Endothelial cell of umbilical vein (primary cell): Measurements from ENCODE around the gene VAV2. TPM values are rescaled to one million over a fixed set of nuclear protein-coding genes. Genes with fewer than 3 reads are reported as not detected.

ENCODE experiments used
- BruUV-seq: library from RNA; stranded (reverse); fragments of 400-500 nt; replicated peaks from 2 replicates; lab custom pipeline; 2021; lab: Mats Ljungman, UMichigan
- CTCF ChIA-PET: fragments of 300-600, 350-600 bp; sonication (Branson Sonifier 250); formaldehyde crosslinking; loops from one replicate; lab custom pipeline; 2021; ENCODE audit warnings: antibody characterized with exemption, inconsistent platforms; lab: Charles Lee
- POLR2A ChIA-PET: fragments of 300-600, 350-600 bp; sonication (Branson Sonifier 250); formaldehyde crosslinking; loops from one replicate; lab custom pipeline; 2021; ENCODE audit warnings: antibody characterized with exemption, inconsistent platforms; lab: Charles Lee
- DNase-seq: peaks from one replicate; pipeline ENCODE4 v3.0.0-alpha.2; 2011; ENCODE audit warnings: low read depth, low spot score
- FAIRE-seq: peaks from 2 replicates; lab custom pipeline; 2011; peaks lifted over from hg19 to GRCh38; lab: Jason Lieb, UNC
- H2AFZ ChIP-seq: 2 replicates; pipeline ENCODE4 v1.6.0; 2012; ENCODE audit warnings: low read depth, low read length, control low read depth, inconsistent platforms
- H3K27ac ChIP-seq: 2 replicates; pipeline ENCODE4 v1.5.1; 2011; ENCODE audit warnings: low read depth, mild to moderate bottlenecking, control low read depth, low read length, moderate library complexity; ENCODE audit not compliant: insufficient read depth
- H3K27me3 ChIP-seq, 2 experiments: 2 replicates each; pipeline versions ENCODE4 v1.6.0 to v1.6.1; 2011; ENCODE audit warnings: low read length in 2 of 2, mixed read lengths in 1 of 2; ENCODE audit not compliant: control insufficient read depth in 2 of 2, insufficient read depth in 2 of 2
- H3K36me3 ChIP-seq, 2 experiments: 2 replicates in 1 of 2; 3 replicates in 1 of 2; pipeline ENCODE4 v1.5.1; 2011; ENCODE audit warnings: low read length in 2 of 2, mild to moderate bottlenecking in 1 of 2, moderate library complexity in 1 of 2; ENCODE audit not compliant: control insufficient read depth in 2 of 2, insufficient read depth in 2 of 2; ENCODE audit errors: extremely low read depth in 1 of 2
- H3K4me1 ChIP-seq: 3 replicates; pipeline ENCODE4 v1.5.1; 2011; ENCODE audit warnings: mild to moderate bottlenecking, low read length; ENCODE audit not compliant: control insufficient read depth, insufficient read depth; ENCODE audit errors: extremely low read depth
- H3K4me2 ChIP-seq: 2 replicates; pipeline ENCODE4 v1.6.1; 2011; ENCODE audit warnings: low read length, control low read depth, mixed read lengths; ENCODE audit not compliant: insufficient read depth
- H3K4me3 ChIP-seq, 3 experiments: fragments of 200-600 bp in 1 of 3; sonication (generic), shearing (Covaris generic) in 1 of 3; replicated peaks in 1 of 3; 2 replicates each; pipeline ENCODE4 v1.5.1; 2011 to 2016; ENCODE audit warnings: control low read depth in 3 of 3, low read length in 3 of 3, mild to moderate bottlenecking in 2 of 3, inconsistent platforms in 1 of 3, low read depth in 1 of 3, moderate library complexity in 1 of 3; ENCODE audit not compliant: insufficient read depth in 1 of 3
- H3K79me2 ChIP-seq: 2 replicates; pipeline ENCODE4 v1.6.0; 2012; ENCODE audit warnings: low read length, inconsistent platforms; ENCODE audit not compliant: control insufficient read depth, insufficient read depth
- H3K9ac ChIP-seq: replicated peaks from 2 replicates; pipeline ENCODE3; 2011; ENCODE audit warnings: low read length, control low read depth; ENCODE audit not compliant: insufficient read depth; ENCODE audit errors: extremely low read depth
- H3K9me1 ChIP-seq: replicated peaks from 3 replicates; pipeline ENCODE4 v1.6.0; 2011; ENCODE audit warnings: mild to moderate bottlenecking, low read length; ENCODE audit not compliant: control insufficient read depth, insufficient read depth; ENCODE audit errors: extremely low read depth
- H3K9me3 ChIP-seq: replicated peaks from 2 replicates; pipeline ENCODE4 v1.5.1; 2012; ENCODE audit warnings: low read length, inconsistent platforms; ENCODE audit not compliant: control insufficient read depth, insufficient read depth
- H4K20me1 ChIP-seq: replicated peaks from 2 replicates; pipeline ENCODE3; 2011; ENCODE audit warnings: mild to moderate bottlenecking, low read length; ENCODE audit not compliant: control insufficient read depth, insufficient read depth; ENCODE audit errors: extremely low read depth
- CTCF ChIP-seq, 2 donors: IDR thresholded peaks; 1 replicate in 1 of 2; 2 replicates in 1 of 2; pipeline ENCODE4 v1.5.1; 2011; ENCODE audit warnings: low read length in 2 of 2, mild to moderate bottlenecking in 2 of 2, moderate library complexity in 2 of 2, control low read depth in 1 of 2, inconsistent platforms in 1 of 2, low read depth in 1 of 2; ENCODE audit not compliant: insufficient read depth in 1 of 2; ENCODE audit errors: extremely low read depth in 1 of 2
- EZH2 ChIP-seq: IDR thresholded peaks from 2 replicates; pipeline ENCODE4 v1.6.1; 2012; ENCODE audit warnings: borderline replicate concordance, low read depth, mild to moderate bottlenecking, moderate library complexity, low read length, inconsistent platforms; ENCODE audit not compliant: severe bottlenecking
- FOS ChIP-seq: IDR thresholded peaks from 2 replicates; pipeline ENCODE4 v1.6.1; 2011; ENCODE audit warnings: mild to moderate bottlenecking, low read length, moderate library complexity, borderline replicate concordance; ENCODE audit not compliant: insufficient read depth
- GATA2 ChIP-seq: IDR thresholded peaks from 2 replicates; pipeline ENCODE4 v1.7.0; 2011; ENCODE audit warnings: low read depth, mild to moderate bottlenecking, moderate library complexity, mixed read lengths, low read length; ENCODE audit not compliant: insufficient read length, insufficient read depth
- JUN ChIP-seq: IDR thresholded peaks from 2 replicates; pipeline ENCODE4 v1.6.1; 2011; ENCODE audit warnings: borderline replicate concordance, low read depth; ENCODE audit not compliant: insufficient read length, insufficient read depth
- MAX ChIP-seq: IDR thresholded peaks from 2 replicates; pipeline ENCODE4 v1.6.1; 2011; ENCODE audit not compliant: insufficient read depth, insufficient read length
- MYC ChIP-seq: IDR thresholded peaks from one replicate; pipeline ENCODE4 v1.6.1; 2011; ENCODE audit warnings: mild to moderate bottlenecking, low read depth, low read length
- POLR2A ChIP-seq: IDR thresholded peaks from 2 replicates; pipeline ENCODE4 v1.6.1; 2012; ENCODE audit warnings: low read depth, mild to moderate bottlenecking, control low read depth, low read length
- POLR2AphosphoS5 ChIP-seq: IDR thresholded peaks from 2 replicates; pipeline ENCODE4 v1.6.1; 2012; ENCODE audit warnings: low read depth, mild to moderate bottlenecking, control low read depth, low read length, moderate library complexity; ENCODE audit not compliant: insufficient read depth
- dilution Hi-C: fragments of 300-500 bp; cut with MboI; formaldehyde crosslinking; loops from one replicate; pipeline ENCODE4 v1.15.0; 2019; ENCODE audit warnings: low sequenced_read_pairs; ENCODE audit not compliant: extremely low pct_ligation_motif_present
- intact Hi-C: fragments of 100-400 bp; cut with micrococcal nuclease; formaldehyde crosslinking; loops from one replicate; pipeline ENCODE4 v1.10.0; 2022
- polyA plus RNA-seq, 4 experiments: library from polyadenylated mRNA; depleted of rRNA in 3 of 4; stranded (reverse) in 3 of 4; unstranded in 1 of 4; fragments of >200 nt; gene quantifications; 2 replicates each; pipeline versions ENCODE4 v1.2.1 to v1.2.3, GENCODE V29; 2011 to 2012; ENCODE audit warnings: missing spikeins in 1 of 4
- total RNA-seq: library from RNA; stranded (reverse); gene quantifications from 2 replicates; pipeline ENCODE4 v1.2.3, GENCODE V29; 2021

Gene VAV2
- total and polyA plus RNA-seq, 2 donors (not counting 3 experiments of a cell fraction or from before 2014, with no cell fraction given): 10.6 to 30.6 TPM

GRCh38 chr9:133927041-133927440, 65.1 kb downstream of the VAV2 start:
- no peaks in the 10 kb centered on the region for H3K27me3 ChIP-seq
- no peak overlapping the region for H3K4me2 ChIP-seq
- TF ChIP-seq JUN: no peak
- no peak for TF ChIP-seq FOS
- no peak for TF ChIP-seq POLR2AphosphoS5
- TF ChIP-seq CTCF (IDR thresholded peaks at IDR 0.05; ENCODE audit: extremely low read depth in 1 of 2, insufficient read depth in 1 of 2, low read depth in 1 of 2, low read length in 2 of 2): no peak
- TF ChIP-seq POLR2A: no peak
- no peak for TF ChIP-seq EZH2
- no peak for TF ChIP-seq MAX
- no peak for TF ChIP-seq GATA2
- TF ChIP-seq MYC: no peak
- POLR2A ChIA-PET: no interaction called here
- FAIRE-seq (no peak), DNase-seq (no peak)
- H3K9me1 ChIP-seq: no peaks in the 10 kb centered on the region
- H4K20me1 ChIP-seq: no peaks in the 10 kb centered on the region
- no peak overlapping the region for H3K4me3 ChIP-seq
- no TSS peak for BruUV-seq
- intact Hi-C loops: no loop called here
- H2AFZ ChIP-seq: no peak overlapping the region
- H3K9me3 ChIP-seq: no peaks in the 10 kb centered on the region
- CTCF ChIA-PET: no interaction called here
- H3K9ac ChIP-seq: no peak overlapping the region
- H3K27ac ChIP-seq: no peak overlapping the region
- H3K4me1 ChIP-seq: peaks cover 7% of the 10 kb centered on the region
- dilution Hi-C loops: no loop called here
- H3K79me2 ChIP-seq: peaks cover 54% of the 10 kb centered on the region
- no peaks in the 10 kb centered on the region for H3K36me3 ChIP-seq
